Adipocyte (in vitro differentiated cells): ENCODE data around the gene HOXC11.

Experiments
- DNase-seq: peaks from one replicate; pipeline ENCODE4 v3.0.0-alpha.2; 2015; ENCODE audit warnings: low read depth
- H3K27me3 ChIP-seq: replicated peaks from 2 replicates; pipeline ENCODE4 v1.7.0; 2013; ENCODE audit warnings: mild to moderate bottlenecking, low read length, moderate library complexity; ENCODE audit not compliant: control insufficient read depth, insufficient read depth
- H3K36me3 ChIP-seq: 2 replicates; pipeline ENCODE4 v1.7.0; 2013; ENCODE audit warnings: low read length, mild to moderate bottlenecking, moderate library complexity; ENCODE audit not compliant: control insufficient read depth, insufficient read depth, severe bottlenecking
- H3K4me1 ChIP-seq: 2 replicates; pipeline ENCODE4 v1.7.0; 2013; ENCODE audit warnings: mild to moderate bottlenecking, low read length, moderate library complexity; ENCODE audit not compliant: control insufficient read depth, insufficient read depth
- H3K4me3 ChIP-seq: 2 replicates; pipeline ENCODE4 v1.7.0; 2013; ENCODE audit warnings: mild to moderate bottlenecking, low read length, moderate library complexity
- H3K9ac ChIP-seq: 2 replicates; pipeline ENCODE4 v1.7.0; 2013; ENCODE audit warnings: mild to moderate bottlenecking, low read length, moderate library complexity
- H3K9me3 ChIP-seq: 2 replicates; pipeline ENCODE4 v1.7.0; 2013; ENCODE audit warnings: mild to moderate bottlenecking, low read length, moderate library complexity; ENCODE audit not compliant: control insufficient read depth

HOXC11 gene

DNA sequence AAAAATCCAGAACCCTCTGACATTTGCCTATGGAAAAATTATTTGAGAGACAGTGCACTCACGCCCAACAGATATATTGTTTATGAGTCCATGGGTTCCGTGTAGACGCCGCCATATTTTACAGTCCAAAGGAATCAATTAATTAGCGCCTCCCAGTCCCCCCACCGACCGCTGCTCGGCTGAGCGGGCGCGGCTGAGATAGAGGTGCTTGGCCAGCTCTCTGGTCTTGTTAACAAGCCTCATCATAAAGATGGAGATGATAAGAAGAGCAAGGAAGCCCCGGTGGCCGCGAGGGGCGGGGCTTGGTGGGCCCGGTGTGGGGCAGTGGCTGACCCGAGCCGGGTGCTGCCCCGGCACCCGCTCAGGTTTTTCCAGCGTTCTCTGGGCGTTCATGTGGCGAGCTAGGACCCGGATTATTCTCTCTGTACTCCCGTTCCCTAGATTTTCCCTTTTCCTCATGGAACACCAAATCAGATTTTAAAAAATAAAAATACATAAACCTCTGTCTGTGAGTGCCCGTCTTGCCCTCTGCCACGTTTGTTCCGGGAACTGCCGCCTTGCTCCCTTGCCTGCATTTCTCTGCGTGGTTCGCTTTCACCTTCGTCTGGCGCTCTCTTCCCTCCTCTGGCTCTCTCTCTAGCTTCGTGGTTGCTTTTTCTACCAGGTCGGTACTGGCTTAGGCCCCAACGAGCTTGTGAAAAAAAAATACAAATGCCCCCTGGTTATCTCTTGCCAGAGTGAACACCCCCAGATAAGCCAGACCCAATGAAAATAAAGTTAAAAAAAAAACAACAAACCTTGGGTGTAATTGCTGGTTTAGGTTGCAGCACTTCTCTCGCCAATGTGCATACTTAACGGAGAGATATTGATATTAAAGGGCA, 9.3 kb upstream of the HOXC11 start:
- Histone ChIP-seq H3K4me1 (no peaks in the 10 kb centered on the region), H3K9ac (no peak overlapping the region), H3K4me3 (no peak overlapping the region), H3K9me3 (peaks cover 5% of the 10 kb centered on the region), H3K36me3 (no peaks in the 10 kb centered on the region), H3K27me3 (peaks cover 94% of the 10 kb centered on the region)
- no peak for DNase-seq

DNA sequence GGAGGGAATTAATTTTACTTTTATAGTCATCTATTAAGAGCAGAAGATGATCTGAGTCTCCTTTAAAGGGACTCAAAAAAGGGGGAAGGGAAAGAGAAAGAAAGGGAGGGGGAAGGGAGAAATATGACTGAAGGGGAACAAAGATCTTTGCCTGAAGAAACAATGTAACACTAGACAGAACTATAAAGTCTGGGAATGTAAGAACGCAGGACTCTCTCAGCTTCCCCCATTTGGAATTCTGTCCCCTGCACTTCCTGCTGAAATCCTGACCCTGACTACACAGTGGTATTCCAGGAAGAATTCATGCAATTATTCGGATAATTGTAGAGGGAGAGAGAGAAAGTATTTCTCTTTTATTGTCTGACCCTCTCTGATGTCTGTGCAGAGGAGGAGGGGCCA, 8.6 kb upstream of the HOXC11 start:
- H3K9me3 ChIP-seq: peaks cover 5% of the 10 kb centered on the region
- no peak overlapping the region for H3K4me3 ChIP-seq
- H3K4me1 ChIP-seq: no peaks in the 10 kb centered on the region
- H3K27me3 ChIP-seq: peaks cover 94% of the 10 kb centered on the region
- H3K9ac ChIP-seq: no peak overlapping the region
- no peak for DNase-seq
- H3K36me3 ChIP-seq: no peaks in the 10 kb centered on the region

DNA sequence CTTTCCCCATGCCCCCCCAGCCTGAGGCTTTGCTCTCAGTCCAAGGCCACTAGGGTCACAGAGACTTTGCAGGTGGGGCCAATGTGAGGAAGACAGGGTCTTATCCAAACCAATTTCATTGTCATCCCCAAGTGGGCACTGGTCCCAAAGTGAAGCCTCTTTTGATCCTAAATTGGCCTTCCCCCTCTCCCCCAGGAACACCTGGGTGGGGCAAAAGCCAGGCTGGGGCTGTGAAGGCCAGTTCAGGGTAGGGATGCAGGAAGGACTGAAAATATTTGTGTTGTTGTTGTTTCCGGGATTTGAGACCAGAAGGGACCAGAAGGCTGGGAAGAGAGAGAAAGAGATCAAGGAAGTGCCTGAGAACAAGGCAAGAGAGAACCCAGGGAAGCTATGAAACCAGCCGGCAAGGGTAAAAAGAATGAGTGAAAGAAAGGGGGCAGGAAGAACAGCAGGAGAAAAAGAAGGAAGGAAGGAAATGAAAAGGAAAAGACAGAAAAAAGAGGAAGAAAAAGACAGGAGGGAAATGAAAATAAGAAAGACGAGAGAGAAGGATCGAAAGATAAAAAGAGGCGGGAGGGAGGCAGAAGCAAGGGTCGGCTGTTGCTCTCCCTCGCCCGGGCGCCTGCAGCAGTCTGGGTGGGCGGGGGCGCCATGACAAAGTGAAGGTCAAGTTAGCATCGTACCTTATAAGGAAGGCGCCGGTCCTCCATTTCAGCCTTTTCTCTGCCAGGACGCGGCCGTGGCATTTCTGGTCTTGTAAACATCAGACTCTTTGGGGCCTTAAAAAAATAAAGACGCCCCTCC, 7.4 kb upstream of the HOXC11 start:
- H3K9me3 ChIP-seq: no peaks in the 10 kb centered on the region
- peaks cover 93% of the 10 kb centered on the region for H3K27me3 ChIP-seq
- no peak for DNase-seq
- H3K9ac ChIP-seq: peak overlapping the region; percentile 61
- no peaks in the 10 kb centered on the region for H3K36me3 ChIP-seq
- no peaks in the 10 kb centered on the region for H3K4me1 ChIP-seq
- peak overlapping the region; percentile 32 for H3K4me3 ChIP-seq

DNA sequence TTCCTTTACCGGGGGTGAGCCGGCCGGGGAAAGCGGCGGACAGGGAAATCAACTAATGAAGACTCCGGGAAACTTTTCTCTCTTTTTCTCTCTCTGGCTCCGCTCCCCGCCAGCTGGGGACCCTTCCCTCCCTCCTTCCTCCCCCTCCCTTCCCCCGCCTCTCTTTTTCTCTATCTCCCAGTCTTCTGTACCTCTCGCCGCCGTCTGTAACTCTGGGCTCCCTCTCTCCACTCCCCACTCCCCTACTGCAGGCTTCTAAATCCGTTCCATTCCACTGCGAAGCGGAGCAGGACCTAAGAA, 6.9 kb upstream of the HOXC11 start:
- Histone ChIP-seq H3K27me3 (peaks cover 94% of the 10 kb centered on the region), H3K36me3 (no peaks in the 10 kb centered on the region), H3K4me1 (no peaks in the 10 kb centered on the region), H3K4me3 (peak overlapping the region; percentile 50), H3K9me3 (no peaks in the 10 kb centered on the region), H3K9ac (peak overlapping the region; percentile 61)
- DNase-seq: no peak

DNA sequence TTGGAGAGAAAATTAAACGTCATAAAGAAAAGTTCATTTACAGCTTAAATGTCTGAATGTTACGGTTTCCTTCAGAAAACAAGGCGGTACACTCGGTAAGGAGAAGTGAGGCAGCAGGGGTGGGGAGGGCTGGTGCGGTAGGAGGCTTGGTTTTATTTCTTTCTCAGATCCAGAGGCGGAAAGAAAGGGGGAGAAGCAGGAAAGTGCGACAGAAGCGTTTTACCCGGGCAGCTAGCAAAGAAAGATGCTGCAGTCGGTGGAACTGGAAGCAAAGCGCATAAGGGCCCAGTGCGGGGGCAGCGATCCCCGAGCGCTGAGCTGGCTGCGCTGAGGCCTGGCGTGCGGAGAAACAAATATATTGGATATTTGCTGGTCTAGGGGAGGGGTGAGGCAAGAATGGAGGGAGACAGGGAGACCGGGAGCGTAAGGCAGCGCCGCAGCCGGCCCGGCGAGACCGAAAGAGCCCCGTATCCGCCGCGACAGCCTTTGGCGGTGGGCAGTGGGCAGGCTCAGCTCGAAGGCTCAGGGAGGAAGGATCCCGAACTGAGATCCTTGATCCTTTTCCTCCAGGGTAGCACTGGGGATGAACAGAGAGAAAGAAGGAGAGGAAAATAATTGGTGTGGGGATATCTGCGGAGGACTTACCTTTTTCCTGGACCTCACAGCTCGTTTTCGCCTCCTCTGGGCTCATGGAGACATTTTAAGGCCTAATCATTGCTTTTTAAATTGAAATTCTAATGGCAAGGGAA, 6.4 kb upstream of the HOXC11 start:
- H3K9me3 ChIP-seq: no peaks in the 10 kb centered on the region
- peak overlapping the region; percentile 50 for H3K4me3 ChIP-seq
- no peaks in the 10 kb centered on the region for H3K4me1 ChIP-seq
- H3K9ac ChIP-seq: peak overlapping the region; percentile 61
- no peaks in the 10 kb centered on the region for H3K36me3 ChIP-seq
- DNase-seq: no peak
- H3K27me3 ChIP-seq: peaks cover 97% of the 10 kb centered on the region

DNA sequence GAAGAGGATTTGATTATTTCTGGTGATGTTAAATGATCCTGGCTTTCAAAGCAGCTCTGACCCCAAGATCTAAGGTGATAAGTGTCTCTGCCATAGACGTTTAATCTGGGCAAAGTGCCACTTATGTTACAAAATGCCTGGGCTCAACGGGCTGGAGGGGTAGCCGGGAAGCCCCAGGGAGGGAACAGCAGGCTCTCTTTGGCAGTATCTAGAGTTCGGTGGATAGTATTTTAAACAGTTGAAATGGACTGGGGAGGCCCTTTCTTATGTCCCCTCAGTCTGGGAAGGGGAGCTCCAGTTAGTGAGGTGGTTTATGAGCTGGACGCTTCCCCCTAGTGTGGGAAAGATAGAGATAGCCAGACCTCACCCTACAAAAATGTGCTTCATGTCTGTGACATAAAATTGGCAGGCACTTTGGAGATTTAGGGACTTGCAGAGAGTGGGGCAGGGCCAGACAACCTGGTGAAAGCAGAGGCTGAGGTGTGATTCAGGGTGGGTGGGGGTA, 5.5 kb upstream of the HOXC11 start:
- Histone ChIP-seq H3K36me3 (no peaks in the 10 kb centered on the region), H3K27me3 (peaks cover 97% of the 10 kb centered on the region), H3K4me3 (peak overlapping the region; percentile 50), H3K9ac (no peak overlapping the region), H3K4me1 (peaks cover 6% of the 10 kb centered on the region), H3K9me3 (no peaks in the 10 kb centered on the region)
- DNase-seq: no peak

DNA sequence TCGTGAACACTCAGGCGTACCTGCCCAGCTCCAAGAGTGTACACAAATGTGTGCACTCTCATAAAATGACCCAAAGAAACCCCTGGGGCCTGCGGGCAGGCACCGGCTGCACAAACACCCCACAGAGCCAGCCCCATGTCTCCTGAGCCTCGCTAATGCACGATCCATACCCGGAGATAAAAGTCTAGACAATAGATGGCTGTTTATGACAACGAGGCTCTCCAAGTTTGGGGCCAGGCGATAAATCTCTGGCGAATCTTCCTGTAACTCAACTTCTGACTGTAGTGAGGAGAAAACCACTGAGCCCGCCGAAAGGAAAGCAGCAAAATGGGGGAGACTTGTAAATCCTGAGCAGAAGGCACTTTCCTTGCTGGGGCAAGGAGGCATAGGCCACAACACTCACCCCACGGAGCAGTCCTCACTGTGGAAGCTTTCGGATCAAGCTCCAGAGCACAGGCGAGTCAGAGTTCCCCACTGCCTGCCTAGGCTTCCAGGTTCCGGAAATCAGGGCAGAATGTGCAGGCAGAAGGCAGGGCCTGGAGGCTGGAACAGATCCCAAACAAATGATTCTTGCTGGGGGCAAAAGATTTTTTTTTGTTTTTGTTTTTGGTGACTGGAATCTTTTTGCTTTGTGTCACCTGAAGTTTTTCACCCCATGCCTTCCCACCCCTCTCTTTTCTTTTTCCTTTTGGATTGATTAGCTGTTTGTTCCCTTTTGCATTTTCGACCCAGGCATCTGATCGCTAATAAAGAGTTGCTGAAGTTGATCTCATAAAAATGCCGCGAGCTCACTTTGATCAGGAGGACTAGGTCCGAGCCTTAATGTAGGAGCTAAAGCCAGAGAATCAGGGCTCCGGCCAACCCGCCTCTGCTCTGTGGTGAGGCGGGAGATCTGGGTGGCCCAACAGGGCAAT, 4.5 kb upstream of the HOXC11 start:
- H3K9ac ChIP-seq: no peak overlapping the region
- H3K9me3 ChIP-seq: no peaks in the 10 kb centered on the region
- no peaks in the 10 kb centered on the region for H3K36me3 ChIP-seq
- DNase-seq: no peak
- no peak overlapping the region for H3K4me3 ChIP-seq
- H3K4me1 ChIP-seq: peaks cover 8% of the 10 kb centered on the region
- H3K27me3 ChIP-seq: peaks cover 88% of the 10 kb centered on the region

DNA sequence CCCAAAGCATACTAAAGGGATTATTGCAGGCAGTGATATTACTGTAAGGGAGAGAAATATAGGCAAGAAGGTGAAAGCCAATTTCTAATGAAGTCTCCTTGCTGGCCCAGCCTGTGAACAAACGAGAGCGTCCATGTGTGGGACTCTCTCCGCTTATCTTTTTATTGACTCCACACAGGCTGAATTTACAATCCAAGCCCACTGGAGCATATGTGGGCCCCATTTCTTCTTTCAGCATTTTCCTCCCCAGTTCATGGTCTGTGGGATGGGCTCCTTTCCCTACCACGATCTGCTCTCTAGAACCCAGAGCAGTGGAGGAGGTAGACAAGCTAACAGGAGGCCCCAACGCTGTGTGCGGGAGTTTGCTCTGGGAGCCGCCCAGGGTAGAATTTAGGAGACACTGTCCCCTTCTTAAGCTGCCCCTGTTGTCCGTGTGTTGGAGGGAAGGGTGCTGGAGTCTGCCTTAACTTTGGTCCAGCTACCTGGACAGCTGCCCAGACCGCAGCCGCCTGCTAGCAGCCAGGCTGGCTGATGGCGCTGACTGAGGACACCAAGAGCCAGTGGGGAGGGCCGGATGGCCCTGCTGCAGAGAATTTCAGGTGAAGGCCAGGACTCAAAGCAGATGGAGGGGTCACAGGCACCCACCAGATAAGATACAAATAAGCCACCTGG, 3.2 kb upstream of the HOXC11 start:
- Histone ChIP-seq H3K27me3 (peaks cover 76% of the 10 kb centered on the region), H3K9me3 (no peaks in the 10 kb centered on the region), H3K4me1 (peaks cover 8% of the 10 kb centered on the region), H3K36me3 (no peaks in the 10 kb centered on the region), H3K9ac (no peak overlapping the region), H3K4me3 (no peak overlapping the region)
- no peak for DNase-seq

DNA sequence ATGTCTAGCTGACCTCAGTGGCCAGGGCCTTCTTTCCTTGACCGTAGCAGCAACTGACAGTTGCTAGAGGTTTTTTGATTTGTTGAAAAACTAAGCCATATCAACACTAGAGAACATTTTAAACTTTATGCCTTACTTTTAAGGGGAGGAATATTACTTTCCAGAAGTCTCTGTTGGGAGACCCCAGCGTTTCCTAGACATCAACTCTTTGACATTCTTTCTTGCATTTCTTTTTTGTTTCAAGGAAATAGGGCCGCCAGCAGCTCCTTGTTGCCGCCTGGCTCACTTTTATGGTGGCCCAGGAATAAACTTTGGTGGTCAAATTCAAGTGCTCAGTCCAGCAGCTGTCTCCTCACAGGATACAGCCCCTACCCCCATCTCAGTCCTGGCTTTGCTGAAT, 2.5 kb upstream of the HOXC11 start:
- Histone ChIP-seq H3K9me3 (no peaks in the 10 kb centered on the region), H3K27me3 (peaks cover 69% of the 10 kb centered on the region), H3K4me3 (no peak overlapping the region), H3K36me3 (no peaks in the 10 kb centered on the region), H3K4me1 (peaks cover 10% of the 10 kb centered on the region), H3K9ac (no peak overlapping the region)
- no peak for DNase-seq

DNA sequence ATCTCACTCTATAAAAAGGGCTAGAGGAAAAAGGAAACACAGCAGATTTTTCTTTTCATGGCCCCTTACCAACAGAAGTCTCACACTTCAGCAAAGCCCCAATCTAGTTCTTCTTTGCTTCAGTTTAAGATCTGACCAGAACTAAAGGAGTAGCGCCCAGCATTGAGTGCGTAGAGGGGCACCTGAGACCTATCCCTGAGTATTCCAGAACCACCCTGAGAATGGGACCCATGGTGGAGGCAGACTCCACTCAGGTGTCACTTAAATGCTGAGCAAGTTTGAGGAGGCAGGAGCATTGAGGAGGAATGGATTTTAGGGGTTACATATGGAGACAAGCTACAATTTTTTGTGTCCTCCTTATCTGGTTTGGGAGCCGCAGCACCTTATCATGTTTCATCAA, 1.8 kb upstream of the HOXC11 start:
- H3K4me3 ChIP-seq: no peak overlapping the region

More for the DNA sequence above, 1.8 kb upstream of the HOXC11 start:
- Histone ChIP-seq H3K9ac (no peak overlapping the region), H3K9me3 (no peaks in the 10 kb centered on the region), H3K27me3 (peaks cover 64% of the 10 kb centered on the region), H3K4me1 (peaks cover 12% of the 10 kb centered on the region), H3K36me3 (no peaks in the 10 kb centered on the region)
- DNase-seq: no peak
